GM12878 (cell line): ENCODE measurements around the gene COX6B2. TPM values are rescaled to one million over a fixed set of nuclear protein-coding genes. Genes with fewer than 3 reads are reported as not detected.

Source experiments
- ATAC-seq: fragments of 200-7000 bp; cut with Tn5 transposase; 3 replicates; pipeline ENCODE4 v1.9.1; 2020; ENCODE audit warnings: mild to moderate bottlenecking, moderate library complexity
- BruUV-seq: library from RNA; stranded (reverse); fragments of 400-500 nt; replicated peaks from 2 replicates; lab custom pipeline; 2021; lab: Mats Ljungman, UMichigan
- CTCF ChIA-PET: fragments of 300-600 bp; sonication (Branson Sonifier 250); formaldehyde crosslinking; extraction: SDS; loops from one replicate; lab custom pipeline; 2021; ENCODE audit warnings: inconsistent platforms; lab: Yijun Ruan, JAX
- POLR2A ChIA-PET: fragments of 350-600 bp; formaldehyde crosslinking; extraction: SDS; loops from one replicate; lab custom pipeline; 2021; ENCODE audit warnings: inconsistent platforms; lab: Charles Lee
- RAD21 ChIA-PET: fragments of 300-600 bp; sonication (Branson Sonifier 250); formaldehyde crosslinking; loops from one replicate; lab custom pipeline; 2023; ENCODE audit warnings: antibody characterized with exemption; ENCODE audit not compliant: unreplicated experiment; lab: Charles Lee
- SMC1A ChIA-PET: fragments of 300-600 bp; sonication (Branson Sonifier 250); formaldehyde crosslinking; loops from one replicate; lab custom pipeline; 2023; ENCODE audit not compliant: unreplicated experiment, uncharacterized antibody; lab: Charles Lee
- DNase-seq: peaks from one replicate; pipeline ENCODE4 v3.0.0-alpha.2; 2011; ENCODE audit warnings: low read depth, low spot score
- FAIRE-seq: peaks from 3 replicates; lab custom pipeline; 2011; peaks lifted over from hg19 to GRCh38; lab: Jason Lieb, UNC
- H2AFZ ChIP-seq: 2 replicates; pipeline ENCODE4 v1.6.0; 2011; ENCODE audit warnings: low read depth, low read length, control low read depth; ENCODE audit not compliant: control insufficient read depth
- H3K27ac ChIP-seq: 2 replicates; pipeline ENCODE4 v1.5.1; 2011; ENCODE audit warnings: control low read depth; ENCODE audit not compliant: control insufficient read depth, insufficient read depth
- H3K27me3 ChIP-seq, 2 experiments: replicated peaks in 1 of 2; 2 replicates each; pipeline versions ENCODE4 v1.6.0 to v1.6.1; 2011; ENCODE audit warnings: low read length in 1 of 2; ENCODE audit not compliant: control insufficient read depth in 2 of 2, insufficient read depth in 2 of 2
- H3K36me3 ChIP-seq, 2 experiments: 2 replicates each; pipeline ENCODE4 v1.5.1; 2011; ENCODE audit warnings: low read length in 1 of 2; ENCODE audit not compliant: control insufficient read depth in 2 of 2, insufficient read depth in 2 of 2
- H3K4me1 ChIP-seq: 2 replicates; pipeline ENCODE4 v1.6.1; 2011; ENCODE audit warnings: mild to moderate bottlenecking, low read length, moderate library complexity, mixed read lengths; ENCODE audit not compliant: control insufficient read depth, insufficient read depth
- H3K4me2 ChIP-seq: 2 replicates; pipeline ENCODE4 v1.6.0; 2011; ENCODE audit warnings: control low read depth; ENCODE audit not compliant: control insufficient read depth, insufficient read depth
- H3K4me3 ChIP-seq: fragments of 200-600 bp; sonication (generic); 2 replicates; pipeline ENCODE4 v1.5.1; 2016
- H3K79me2 ChIP-seq: 2 replicates; pipeline ENCODE4 v1.6.0; 2011; ENCODE audit warnings: low read length; ENCODE audit not compliant: control insufficient read depth, insufficient read depth
- H3K9ac ChIP-seq: 2 replicates; pipeline ENCODE4 v1.8.0; 2011; ENCODE audit warnings: low read length, control low read depth, mixed read lengths; ENCODE audit not compliant: control insufficient read depth, insufficient read depth
- H3K9me3 ChIP-seq: replicated peaks from 3 replicates; pipeline ENCODE4 v1.5.1; 2011; ENCODE audit warnings: mild to moderate bottlenecking, low read length; ENCODE audit not compliant: control insufficient read depth, insufficient read depth
- H4K20me1 ChIP-seq: 2 replicates; pipeline ENCODE4 v1.6.0; 2011; ENCODE audit not compliant: control insufficient read depth, insufficient read depth
- CEBPZ ChIP-seq: fragments of 150-350 bp; IDR thresholded peaks from 2 replicates; pipeline ENCODE4 v1.6.1; 2016; ENCODE audit warnings: low read depth, low read length
- DPF2 ChIP-seq: fragments of 450-650 bp; IDR thresholded peaks from 2 replicates; pipeline ENCODE4 v1.6.1; 2017; ENCODE audit warnings: mild to moderate bottlenecking
- EZH2 ChIP-seq: IDR thresholded peaks from 2 replicates; pipeline ENCODE4 v1.6.1; 2012; ENCODE audit warnings: low read depth, mild to moderate bottlenecking, control low read depth, inconsistent platforms, low read length, borderline replicate concordance; ENCODE audit not compliant: control insufficient read depth
- MYC ChIP-seq: IDR thresholded peaks from 2 replicates; pipeline ENCODE4 v1.6.1; 2011; ENCODE audit warnings: mild to moderate bottlenecking, low read length, moderate library complexity, inconsistent platforms; ENCODE audit not compliant: insufficient read depth, insufficient replicate concordance, insufficient read length, severe bottlenecking
- PAX5 ChIP-seq: IDR thresholded peaks from 2 replicates; pipeline ENCODE4 v1.6.1; 2011; ENCODE audit warnings: low read depth, low read length, borderline replicate concordance
- POU2F2 ChIP-seq: IDR thresholded peaks from 3 replicates; pipeline ENCODE4 v1.6.1; 2011; ENCODE audit warnings: low read depth, mild to moderate bottlenecking, low read length, borderline replicate concordance
- SIX5 ChIP-seq: IDR thresholded peaks from 2 replicates; pipeline ENCODE4 v1.6.1; 2011; ENCODE audit warnings: mild to moderate bottlenecking, low read depth, low read length, moderate library complexity; ENCODE audit not compliant: severe bottlenecking
- WGBS: methylation state at CpG from one replicate; pipeline ENCODE4 v1.1.6; 2016; ENCODE audit warnings: low lambda C conversion rate; ENCODE audit not compliant: insufficient replicate concordance, insufficient coverage; ENCODE audit errors: missing lambda C conversion rate; 5-methylcytosine and 5-hydroxymethylcytosine counted together
- in situ Hi-C: fragments of 300-500 bp; cut with MboI; formaldehyde crosslinking; loops from 9 replicates; pipeline ENCODE4 v1.14.3; 2018; ENCODE audit warnings: mixed read lengths
- intact Hi-C: fragments of 100-400 bp; cut with micrococcal nuclease; formaldehyde crosslinking; loops from one replicate; pipeline ENCODE4 v1.14.2; 2022; ENCODE audit not compliant: unreplicated experiment
- polyA plus RNA-seq, 11 experiments: library from polyadenylated mRNA; depleted of rRNA in 4 of 11; unstranded in 6 of 11; stranded (reverse) in 5 of 11; fragments of >200 nt; fragmentation: Nextera tagmentation in 4 of 11; fragmentation: Illumina TruSeq in 1 of 11; extraction: Ambion mirVana in 4 of 11; extraction: Trizol in 1 of 11; gene quantifications; 1 replicate in 1 of 11; 2 replicates in 10 of 11; pipeline versions ENCODE4 v1.2.1 to v1.2.3, GENCODE V29; 2011 to 2016; ENCODE audit warnings: inconsistent platforms in 2 of 11, missing spikeins in 2 of 11, low read depth in 1 of 11
- total RNA-seq, 4 experiments: library from RNA; depleted of rRNA in 3 of 4; stranded (reverse); fragments of >200 nt in 3 of 4; fragmentation: Illumina TruSeq in 1 of 4; extraction: Trizol in 1 of 4; gene quantifications; 2 replicates each; pipeline versions ENCODE4 v1.2.1 to v1.2.3, GENCODE V29; 2013 to 2021

The COX6B2 gene
- total and polyA plus RNA-seq, 10 of the 15 experiments (the other 5 are each of a cell fraction or from before 2014, with no cell fraction given): 0.05 to 0.08 (median 0.07) TPM; not detected in 6

GRCh38 chr19:55392820-55393761, 38.6 kb upstream of the COX6B2 start:
- no peak overlapping the region for H2AFZ ChIP-seq
- ChIA-PET POLR2A (interaction anchor here (0.5 kb wide), 2 partner anchors 431 to 746 kb away, joined by 3 to 7 read pairs; no protein-coding TSS in a partner anchor), CTCF (interaction anchor here (0.6 kb wide), 1 partner anchor 92 kb away, joined by 3 read pairs; no protein-coding TSS in a partner anchor), RAD21 (no interaction called here), SMC1A (no interaction called here)
- 83% methylated on average over 16 of the region's 18 CpGs for WGBS
- no peak for DNase-seq
- no peak for FAIRE-seq
- no peak overlapping the region for H3K4me3 ChIP-seq
- intact Hi-C loops (no loop called here), in situ Hi-C loops (no loop called here)
- H4K20me1 ChIP-seq: peaks cover 3% of the 10 kb centered on the region
- H3K9ac ChIP-seq: no peak overlapping the region
- no peak for TF ChIP-seq MYC
- no peak for TF ChIP-seq EZH2
- TF ChIP-seq DPF2: no peak
- TF ChIP-seq SIX5: no peak
- no peak for TF ChIP-seq PAX5
- no peak for TF ChIP-seq POU2F2
- no peak for TF ChIP-seq CEBPZ
- no peak for ATAC-seq
- peaks cover 10% of the 10 kb centered on the region for H3K4me1 ChIP-seq
- H3K9me3 ChIP-seq: no peaks in the 10 kb centered on the region
- H3K4me2 ChIP-seq: no peak overlapping the region
- H3K27me3 ChIP-seq: no peaks in the 10 kb centered on the region
- no TSS peak for BruUV-seq
- H3K36me3 ChIP-seq: peaks cover 12 to 15% of the 10 kb centered on the region in 2 experiments; a peak in 3 of 4 replicates
- no peak overlapping the region for H3K27ac ChIP-seq
- H3K79me2 ChIP-seq: peaks cover 9% of the 10 kb centered on the region
